AG20443 (cell line): Measurements from ENCODE around the gene MAGEA2B.
"Not testable (repeated sequence)": the region's sequence is repeated elsewhere in the genome, so short reads cannot be mapped to it uniquely, and the experiment has no call there.

Experiments used
- DNase-seq: peaks from one replicate; pipeline ENCODE4 v3.0.0; 2012; ENCODE audit warnings: low spot score, mixed read lengths

Gene MAGEA2B

DNA sequence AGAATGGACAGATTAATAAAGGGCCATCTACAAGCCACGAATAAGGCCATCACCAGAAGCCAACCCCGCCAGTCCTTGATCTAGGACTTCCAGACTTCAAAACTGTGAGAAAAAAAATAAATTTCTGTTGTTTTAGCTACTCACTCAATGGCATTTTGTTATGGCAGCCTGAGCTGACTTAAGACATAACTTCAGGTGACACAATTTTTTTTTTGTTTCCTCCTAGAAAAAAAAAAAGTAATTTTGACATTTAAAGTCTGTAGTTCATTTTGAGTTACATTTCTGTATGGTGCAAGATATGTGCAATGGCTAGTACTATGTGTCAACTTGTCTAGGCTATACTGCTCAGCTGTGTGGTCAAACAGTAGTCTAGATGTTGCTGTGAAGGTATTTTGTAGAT lies 44.5 kb downstream of the MAGEA2B start, which contains the start of gene CSAG3:
Gene CSAG3 (plus strand): TSS at position 301 of the 400 bp plus-strand sequence.
- not testable (repeated sequence) for DNase-seq

- DNase-seq = not testable (repeated sequence)
Measured at GRCh38 chrX:152759544-152759943, 45.1 kb downstream of the MAGEA2B start.

DNA sequence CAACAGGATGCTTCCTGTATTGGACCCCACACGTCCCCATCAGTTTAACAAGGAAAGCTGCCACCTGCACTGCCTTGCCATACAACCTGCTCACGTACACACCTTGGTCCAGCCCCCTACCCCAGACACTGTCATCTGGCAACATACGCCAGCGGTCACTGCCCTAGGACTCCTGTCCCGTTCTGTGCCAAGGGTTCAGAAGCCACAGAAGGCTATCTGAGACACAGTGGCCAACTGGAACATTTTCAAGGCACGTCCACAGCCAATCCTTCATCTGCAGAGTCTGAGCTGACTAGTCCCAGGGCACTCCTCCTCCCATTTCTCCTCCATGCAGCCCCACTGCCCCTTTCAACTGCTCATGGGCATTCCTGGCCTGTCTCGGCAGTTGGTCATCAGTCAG lies 47.2 kb downstream of the MAGEA2B start:
- DNase-seq = not testable (repeated sequence)

- DNase-seq = not testable (repeated sequence)
Measured at GRCh38 chrX:152766562-152766961, 52.1 kb downstream of the MAGEA2B start.
